DND-41 (cell line): ENCODE results near the gene PTMS.

Source experiments
- CTCF ChIP-seq: IDR thresholded peaks from 2 replicates; pipeline ENCODE4 v1.5.1; 2012; ENCODE audit warnings: borderline replicate concordance, low read length, moderate library complexity, mild to moderate bottlenecking; ENCODE audit not compliant: poor library complexity, severe bottlenecking; ENCODE audit errors: extremely low read depth
- EZH2 ChIP-seq: IDR thresholded peaks from 3 replicates; pipeline ENCODE4 v1.6.1; 2012; ENCODE audit warnings: borderline replicate concordance, low read depth, mild to moderate bottlenecking, moderate library complexity, low read length, inconsistent platforms; ENCODE audit not compliant: severe bottlenecking

GRCh38 chr12:6782119-6782518 lies 16.0 kb downstream of the PTMS start:
- TF ChIP-seq CTCF: no peak
- no peak for TF ChIP-seq EZH2
